B cell (primary cell): Measurements from ENCODE around the gene CDC42SE2. TPM values are rescaled to one million over a fixed set of nuclear protein-coding genes. Genes with fewer than 3 reads are reported as not detected.

Experiments used
- ATAC-seq: fragments of 200-7000 bp; cut with Tn5 transposase; one replicate; pipeline ENCODE4 v1.10.0; 2021; ENCODE audit warnings: low read depth, mild to moderate bottlenecking, moderate number of reproducible peaks, moderate library complexity
- CTCF ChIA-PET: fragments of 350-600 bp; sonication (Branson Sonifier 250); formaldehyde crosslinking; loops from one replicate; lab custom pipeline; 2021; ENCODE audit warnings: antibody characterized with exemption, inconsistent platforms; lab: Charles Lee
- POLR2A ChIA-PET: fragments of 350-600 bp; sonication (Branson Sonifier 250); formaldehyde crosslinking; loops from one replicate; lab custom pipeline; 2021; ENCODE audit warnings: antibody characterized with exemption; lab: Charles Lee
- DNase-seq: peaks from one replicate; pipeline ENCODE4 v3.0.0; 2013
- H2AFZ ChIP-seq: 2 replicates; pipeline ENCODE4 v1.6.1; 2012; ENCODE audit warnings: mild to moderate bottlenecking, low read depth, low read length; ENCODE audit not compliant: insufficient read depth, poor library complexity, severe bottlenecking
- H3K27ac ChIP-seq, 2 donors: 1 replicate in 1 of 2; 2 replicates in 1 of 2; pipeline ENCODE4 v1.5.1; 2012 to 2013; ENCODE audit warnings: low read length in 2 of 2, mild to moderate bottlenecking in 2 of 2, moderate library complexity in 1 of 2
- H3K27me3 ChIP-seq, 4 experiments: fragments of 200-600 bp in 1 of 4; sonication (generic) in 1 of 4; replicated peaks in 1 of 4; 1 replicate in 2 of 4; 2 replicates in 2 of 4; pipeline versions ENCODE4 v1.6.1 to v1.7.0; 2013 to 2016; ENCODE audit warnings: low read length in 3 of 4, mild to moderate bottlenecking in 2 of 4, mixed read lengths in 1 of 4, moderate library complexity in 1 of 4; ENCODE audit not compliant: insufficient read depth in 4 of 4, control insufficient read depth in 3 of 4; ENCODE audit errors: control extremely low read depth in 1 of 4
- H3K36me3 ChIP-seq, 2 experiments: replicated peaks in 1 of 2; 1 replicate in 1 of 2; 2 replicates in 1 of 2; pipeline versions ENCODE4 v1.6.1 to v1.7.1; 2013; ENCODE audit warnings: low read length in 1 of 2; ENCODE audit not compliant: insufficient read depth in 2 of 2, control insufficient read depth in 1 of 2; ENCODE audit errors: control extremely low read depth in 1 of 2, extremely low read depth in 1 of 2
- H3K4me1 ChIP-seq, 2 donors: fragments of 200-600 bp in 1 of 2; sonication (generic) in 1 of 2; 1 replicate in 1 of 2; 2 replicates in 1 of 2; pipeline versions ENCODE4 v1.5.1 to v1.6.1; 2013 to 2017; ENCODE audit warnings: low read length in 2 of 2; ENCODE audit not compliant: control insufficient read depth in 2 of 2, insufficient read depth in 2 of 2
- H3K4me2 ChIP-seq: replicated peaks from 2 replicates; pipeline ENCODE3; 2012; ENCODE audit warnings: mild to moderate bottlenecking, low read depth, low read length; ENCODE audit not compliant: poor library complexity, severe bottlenecking
- H3K4me3 ChIP-seq, 5 experiments: fragments of 200-600 bp in 1 of 5; sonication (generic) in 1 of 5; 1 replicate in 3 of 5; 2 replicates in 2 of 5; pipeline versions ENCODE4 v1.5.1 to v1.7.0; 2011 to 2016; ENCODE audit warnings: low read length in 4 of 5, mild to moderate bottlenecking in 4 of 5, low read depth in 2 of 5, control low read depth in 1 of 5, moderate library complexity in 1 of 5; ENCODE audit not compliant: insufficient read depth in 1 of 5; ENCODE audit errors: control extremely low read depth in 1 of 5, extremely low read depth in 1 of 5
- H3K79me2 ChIP-seq: fragments of 200-600 bp; sonication (generic); one replicate; pipeline ENCODE4 v1.6.0; 2016; ENCODE audit warnings: low read length; ENCODE audit not compliant: control insufficient read depth, insufficient read depth
- H3K9ac ChIP-seq: fragments of 200-600 bp; sonication (generic); 2 replicates; pipeline ENCODE4 v1.6.1; 2017; ENCODE audit warnings: mild to moderate bottlenecking, low read length, moderate library complexity
- H3K9me3 ChIP-seq, 3 donors: one replicate each; pipeline versions ENCODE4 v1.6.1 to v1.7.1; 2013; ENCODE audit warnings: low read length in 2 of 3; ENCODE audit not compliant: control insufficient read depth in 2 of 3, insufficient read depth in 1 of 3; ENCODE audit errors: control extremely low read depth in 1 of 3
- H4K20me1 ChIP-seq: 2 replicates; pipeline ENCODE4 v1.6.0; 2012; ENCODE audit warnings: mild to moderate bottlenecking, low read length; ENCODE audit not compliant: insufficient read depth, control insufficient read depth, poor library complexity, severe bottlenecking
- H3K27ac Mint-ChIP-seq: one replicate; pipeline ENCODE4 v1.8.0; 2021; ENCODE audit warnings: mixed read lengths
- H3K27me3 Mint-ChIP-seq: one replicate; pipeline ENCODE4 v1.8.0; 2021; ENCODE audit warnings: mixed read lengths
- H3K4me1 Mint-ChIP-seq: one replicate; pipeline ENCODE4 v1.8.0; 2021; ENCODE audit warnings: mixed read lengths
- H3K4me3 Mint-ChIP-seq: one replicate; pipeline ENCODE4 v1.8.0; 2021; ENCODE audit warnings: mixed read lengths
- H3K9me3 Mint-ChIP-seq: one replicate; pipeline ENCODE4 v1.8.0; 2022; ENCODE audit warnings: mixed read lengths; ENCODE audit not compliant: insufficient read depth
- EZH2 ChIP-seq: IDR thresholded peaks from 2 replicates; pipeline ENCODE4 v1.6.1; 2012; ENCODE audit warnings: borderline replicate concordance, low read depth, mild to moderate bottlenecking, moderate library complexity, low read length; ENCODE audit not compliant: insufficient read depth, poor library complexity, severe bottlenecking
- WGBS: methylation state at CpG from one replicate; pipeline ENCODE4 v1.1.5; 2013; ENCODE audit warnings: missing lambda C conversion rate; ENCODE audit not compliant: insufficient coverage; 5-methylcytosine and 5-hydroxymethylcytosine counted together
- intact Hi-C: fragments of 100-400 bp; cut with micrococcal nuclease; formaldehyde crosslinking; loops from one replicate; pipeline ENCODE4 v1.10.0; 2022
- polyA plus RNA-seq: library from polyadenylated mRNA; depleted of rRNA; stranded (reverse); fragments of >200 nt; gene quantifications from 2 replicates; pipeline ENCODE4 v1.2.3, GENCODE V29; 2012
- total RNA-seq, 2 donors: library from RNA; stranded (reverse); fragments of 120-200 nt in 1 of 2; gene quantifications; 1 replicate in 1 of 2; 2 replicates in 1 of 2; pipeline versions ENCODE4 v1.2.3 to v1.2.4, GENCODE V29; 2013 to 2022
- TF ChIP-seq, protein P1 (sequence below): fragments of 200-600 bp; IDR thresholded peaks from one replicate; pipeline ENCODE4 v1.8.0; 2022; ENCODE audit warnings: antibody characterized with exemption, mild to moderate bottlenecking

CDC42SE2 gene
- total and polyA plus RNA-seq, 2 donors (not counting 1 experiment from before 2014, with no cell fraction given) = 42.5 to 161 TPM

DNA sequence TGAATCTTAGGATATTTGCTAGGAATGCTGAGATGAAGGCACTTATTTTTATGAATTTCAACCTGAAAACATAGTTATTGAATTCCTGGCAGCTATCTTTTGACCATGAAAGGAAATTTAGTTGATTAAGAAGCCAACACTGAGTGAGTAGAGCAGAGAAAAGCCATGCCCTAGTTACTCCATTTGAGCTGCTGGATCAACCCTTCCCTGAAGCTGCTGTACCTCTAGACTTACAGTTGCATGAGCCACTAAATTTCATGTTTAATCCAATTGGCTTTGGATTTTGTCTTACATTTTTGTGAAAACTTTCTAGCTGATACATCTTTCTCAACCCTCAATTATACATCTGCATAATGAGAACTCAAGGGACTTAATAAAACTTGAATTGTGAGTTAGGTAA is 54.6 kb downstream of the CDC42SE2 start:
- no peak overlapping the region for H2AFZ ChIP-seq
- H3K9ac ChIP-seq = no peak overlapping the region
- Mint-ChIP-seq H3K27me3 (no peaks in the 10 kb centered on the region), H3K9me3 (no peaks in the 10 kb centered on the region), H3K27ac (no peak overlapping the region), H3K4me3 (no peak overlapping the region), H3K4me1 (peaks cover 52% of the 10 kb centered on the region)
- peaks cover 0 to 10% (median 0%) of the 10 kb centered on the region in 3 donors for H3K9me3 ChIP-seq
- peaks cover 99% of the 10 kb centered on the region for H3K79me2 ChIP-seq
- CTCF ChIA-PET = no interaction called here
- H3K4me1 ChIP-seq = peaks cover 15 to 21% of the 10 kb centered on the region in 2 donors
- H4K20me1 ChIP-seq = peaks cover 55% of the 10 kb centered on the region
- POLR2A ChIA-PET = no interaction called here
- peaks cover 6 to 37% of the 10 kb centered on the region in 2 experiments for H3K36me3 ChIP-seq
- DNase-seq (no peak), ATAC-seq (no peak)
- H3K27me3 ChIP-seq = no peaks in the 10 kb centered on the region
- no peak overlapping the region for H3K4me3 ChIP-seq
- H3K27ac ChIP-seq = no peak overlapping the region
- no peak overlapping the region for H3K4me2 ChIP-seq
- intact Hi-C loops = no loop called here
- TF ChIP-seq, protein P1, sequence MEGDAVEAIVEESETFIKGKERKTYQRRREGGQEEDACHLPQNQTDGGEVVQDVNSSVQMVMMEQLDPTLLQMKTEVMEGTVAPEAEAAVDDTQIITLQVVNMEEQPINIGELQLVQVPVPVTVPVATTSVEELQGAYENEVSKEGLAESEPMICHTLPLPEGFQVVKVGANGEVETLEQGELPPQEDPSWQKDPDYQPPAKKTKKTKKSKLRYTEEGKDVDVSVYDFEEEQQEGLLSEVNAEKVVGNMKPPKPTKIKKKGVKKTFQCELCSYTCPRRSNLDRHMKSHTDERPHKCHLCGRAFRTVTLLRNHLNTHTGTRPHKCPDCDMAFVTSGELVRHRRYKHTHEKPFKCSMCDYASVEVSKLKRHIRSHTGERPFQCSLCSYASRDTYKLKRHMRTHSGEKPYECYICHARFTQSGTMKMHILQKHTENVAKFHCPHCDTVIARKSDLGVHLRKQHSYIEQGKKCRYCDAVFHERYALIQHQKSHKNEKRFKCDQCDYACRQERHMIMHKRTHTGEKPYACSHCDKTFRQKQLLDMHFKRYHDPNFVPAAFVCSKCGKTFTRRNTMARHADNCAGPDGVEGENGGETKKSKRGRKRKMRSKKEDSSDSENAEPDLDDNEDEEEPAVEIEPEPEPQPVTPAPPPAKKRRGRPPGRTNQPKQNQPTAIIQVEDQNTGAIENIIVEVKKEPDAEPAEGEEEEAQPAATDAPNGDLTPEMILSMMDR = no peak
- no peak for TF ChIP-seq EZH2

DNA sequence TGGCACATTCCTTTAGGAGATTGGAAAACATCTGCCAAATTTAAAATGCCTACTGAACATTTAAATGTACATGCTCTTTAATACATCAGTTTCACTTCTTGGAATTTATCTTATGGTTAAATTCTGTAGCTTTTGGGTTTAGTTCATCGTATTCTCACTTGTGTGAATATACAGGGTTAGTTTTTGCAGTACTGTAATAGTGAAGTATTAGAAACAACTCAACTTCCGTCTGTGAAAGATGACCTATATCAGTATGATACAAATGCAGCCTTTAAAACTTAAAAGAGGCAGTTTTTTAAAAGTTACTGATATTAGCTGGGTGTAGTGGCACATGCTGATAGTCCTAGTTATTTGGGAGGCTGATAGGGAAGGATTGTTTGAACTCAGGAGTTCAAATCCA is 57.2 kb downstream of the CDC42SE2 start:
- peaks cover 45% of the 10 kb centered on the region for H4K20me1 ChIP-seq
- peaks cover 4 to 33% of the 10 kb centered on the region in 2 experiments for H3K36me3 ChIP-seq
- no peak overlapping the region for H3K9ac ChIP-seq
- POLR2A ChIA-PET = no interaction called here
- H3K4me3 ChIP-seq = no peak overlapping the region
- intact Hi-C loops = loop anchor here (5.0 kb wide), 2 partner anchors 34 to 54 kb away; no protein-coding TSS in a partner anchor
- no peaks in the 10 kb centered on the region for H3K27me3 ChIP-seq
- H2AFZ ChIP-seq = no peak overlapping the region
- Mint-ChIP-seq H3K27ac (no peak overlapping the region), H3K4me3 (no peak overlapping the region), H3K27me3 (no peaks in the 10 kb centered on the region), H3K9me3 (no peaks in the 10 kb centered on the region), H3K4me1 (peaks cover 46% of the 10 kb centered on the region)
- H3K4me1 ChIP-seq = peaks cover 10 to 13% of the 10 kb centered on the region in 2 donors
- CTCF ChIA-PET = interaction anchor here (0.7 kb wide), 1 partner anchor 84 kb away, joined by 3 read pairs; no protein-coding TSS in a partner anchor
- no peak overlapping the region for H3K4me2 ChIP-seq
- peak overlapping the region in 1 of 2 donors; percentile 17 for H3K27ac ChIP-seq
- DNase-seq = no peak
- no CpG with 5 or more reads among the region's 2 CpGs for WGBS
- peaks cover 99% of the 10 kb centered on the region for H3K79me2 ChIP-seq
- ATAC-seq = no peak
- H3K9me3 ChIP-seq = peaks cover 0 to 10% (median 0%) of the 10 kb centered on the region in 3 donors
- TF ChIP-seq EZH2 = no peak
- TF ChIP-seq, protein P1 = no peak
